HG03045 (cell line): ENCODE measurements around the gene MBD3L3.
"Not testable (repeated sequence)": the region's sequence is repeated elsewhere in the genome, so short reads cannot be mapped to it uniquely, and the experiment has no call there.

Experiments used
- ATAC-seq: cut with Tn5 transposase; IDR thresholded peaks from one replicate; pipeline ENCODE4 v1.9.1; 2021; ENCODE audit warnings: mild to moderate bottlenecking, moderate library complexity; ENCODE audit not compliant: unreplicated experiment

Gene MBD3L3

DNA sequence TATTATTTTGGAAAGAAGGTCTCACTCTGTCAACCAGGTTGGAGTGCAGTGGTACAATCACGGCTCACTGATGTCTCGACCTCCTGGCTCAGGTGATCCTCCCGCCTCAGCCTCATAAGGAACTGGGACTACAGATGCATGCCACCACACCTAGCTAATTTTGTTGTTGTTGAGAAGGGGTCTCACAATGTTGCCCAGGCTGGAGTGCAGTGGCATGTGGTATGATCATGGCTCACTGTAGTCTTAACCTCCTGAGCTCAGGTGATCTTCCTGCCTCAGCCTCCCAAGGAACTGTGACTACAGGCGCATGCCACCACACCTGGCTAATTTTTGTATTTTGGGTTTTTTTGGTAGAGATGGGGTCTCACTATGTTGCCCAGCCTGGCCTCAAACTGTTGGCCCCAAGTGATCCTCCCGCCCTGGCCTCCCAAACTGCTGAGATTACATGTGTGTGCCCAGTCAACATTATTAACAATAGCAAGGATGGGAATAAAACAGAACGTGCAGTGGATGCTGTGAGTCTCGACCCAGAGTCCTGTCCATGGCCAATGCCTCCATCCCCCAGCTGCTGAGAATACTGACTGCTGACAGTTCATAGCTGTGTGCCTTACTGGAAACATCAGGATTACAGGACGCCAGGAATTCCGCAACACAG, 5.4 kb upstream of the MBD3L3 start:
- ATAC-seq: no peak

DNA sequence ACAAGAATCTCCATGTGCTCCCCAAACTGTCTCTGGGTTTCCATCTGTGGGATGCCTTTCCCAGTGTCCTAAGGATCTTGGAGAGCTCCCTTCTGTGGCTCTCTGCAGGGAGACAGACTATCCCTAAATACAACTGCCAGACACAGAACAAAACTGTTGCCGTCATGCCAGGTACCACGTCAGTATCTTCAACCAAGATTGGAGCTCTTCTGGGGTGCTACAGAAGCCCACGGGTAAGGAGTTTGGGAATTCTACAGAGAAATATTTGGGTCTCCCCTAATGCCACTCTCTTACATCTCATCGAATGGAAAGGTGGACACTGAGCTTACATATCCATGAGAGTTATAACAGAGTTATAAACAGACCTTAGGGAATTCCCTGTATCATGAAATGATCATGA, 4.9 kb upstream of the MBD3L3 start:
- no peak for ATAC-seq

DNA sequence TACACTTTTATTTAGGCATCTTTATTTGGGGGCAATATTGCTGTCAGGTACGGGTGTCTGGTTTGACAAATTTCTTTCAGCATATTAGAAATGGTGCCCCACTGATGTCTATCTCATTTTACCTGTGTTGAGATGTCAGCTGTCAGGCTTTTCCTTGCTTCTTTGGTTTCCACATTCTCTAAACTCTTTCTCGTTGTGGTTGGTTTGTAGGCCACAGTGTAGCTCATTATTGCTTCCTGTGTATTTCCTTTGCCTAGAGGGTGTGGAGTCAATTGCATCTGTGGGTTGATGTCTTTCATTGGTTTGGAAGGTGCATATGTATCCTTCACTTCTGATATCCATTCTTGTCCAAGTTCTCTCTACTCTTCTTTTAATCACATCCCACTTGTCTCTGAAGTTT, 1.5 kb upstream of the MBD3L3 start:
- ATAC-seq: not testable (repeated sequence)

DNA sequence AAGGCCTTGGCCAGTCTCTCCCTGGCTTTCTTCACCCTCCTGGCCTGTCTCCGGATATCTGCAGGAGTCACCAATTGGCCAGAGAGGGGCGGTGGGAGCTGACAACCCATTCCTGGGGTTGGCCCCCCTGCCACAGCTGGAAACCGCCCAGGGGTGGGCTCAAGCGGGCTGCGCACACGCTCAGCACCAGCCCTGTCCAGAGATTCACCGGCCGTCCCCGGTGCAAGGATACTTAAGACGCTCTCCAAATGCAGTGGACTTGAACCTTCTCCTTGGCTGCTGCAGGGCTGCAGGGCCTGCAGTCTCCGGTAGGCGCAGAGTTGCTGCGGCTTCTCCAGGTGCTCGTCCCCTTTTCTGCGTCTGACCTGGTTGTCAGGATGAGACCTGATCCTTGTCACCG, 2.1 kb downstream of the MBD3L3 start:
- not testable (repeated sequence) for ATAC-seq

DNA sequence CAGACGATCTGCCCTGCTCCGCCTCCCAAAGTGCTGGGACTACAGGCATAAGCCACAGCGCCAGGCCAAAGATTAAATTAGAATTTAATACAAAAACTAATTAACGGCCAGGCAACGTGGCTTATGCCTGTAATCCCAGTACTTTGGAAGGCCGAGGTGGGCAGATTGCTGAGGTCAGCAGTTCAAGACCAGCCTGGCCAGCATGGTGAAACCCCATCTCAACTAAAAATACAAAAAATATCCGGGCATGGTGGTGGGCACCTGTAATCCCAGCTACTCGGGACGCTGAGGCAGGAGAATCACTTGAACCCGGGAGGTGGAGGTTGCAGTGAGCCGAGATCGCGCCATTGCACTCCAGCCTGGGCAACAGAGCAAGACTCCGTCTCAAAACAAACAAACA, 2.8 kb downstream of the MBD3L3 start:
- ATAC-seq: not testable (repeated sequence)

DNA sequence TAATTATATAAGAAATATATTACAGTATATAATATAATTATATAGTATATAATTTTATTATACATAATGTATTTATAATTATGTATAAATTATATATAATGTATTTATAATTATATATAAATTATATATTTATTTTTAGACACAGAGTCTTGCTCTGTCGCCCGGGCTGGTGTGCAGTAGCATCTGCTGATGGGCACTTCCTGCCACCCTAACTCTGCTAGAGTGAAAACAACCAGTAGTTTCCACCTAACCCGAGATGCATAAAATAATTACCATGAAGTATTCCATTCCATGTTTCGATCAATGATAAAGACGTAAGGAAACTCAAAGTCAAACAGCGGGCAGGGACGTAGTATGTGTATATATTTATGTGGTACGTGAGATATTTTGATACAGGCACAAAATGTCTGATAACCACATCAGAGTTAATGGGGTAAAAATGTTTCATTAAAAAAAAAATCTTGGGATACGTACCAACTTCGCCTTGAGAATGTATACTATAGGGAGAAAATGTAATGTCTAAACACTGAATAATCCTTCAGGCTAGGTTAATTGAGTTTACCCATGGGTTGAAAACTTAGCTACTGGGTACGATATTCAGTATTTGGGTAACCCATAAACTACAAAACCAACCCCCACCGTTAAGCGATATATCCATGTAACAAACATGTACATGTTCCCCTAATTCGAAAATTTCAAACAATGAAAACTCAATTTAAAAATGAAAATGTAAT, 3.7 kb downstream of the MBD3L3 start:
- ATAC-seq: not testable (repeated sequence)

DNA sequence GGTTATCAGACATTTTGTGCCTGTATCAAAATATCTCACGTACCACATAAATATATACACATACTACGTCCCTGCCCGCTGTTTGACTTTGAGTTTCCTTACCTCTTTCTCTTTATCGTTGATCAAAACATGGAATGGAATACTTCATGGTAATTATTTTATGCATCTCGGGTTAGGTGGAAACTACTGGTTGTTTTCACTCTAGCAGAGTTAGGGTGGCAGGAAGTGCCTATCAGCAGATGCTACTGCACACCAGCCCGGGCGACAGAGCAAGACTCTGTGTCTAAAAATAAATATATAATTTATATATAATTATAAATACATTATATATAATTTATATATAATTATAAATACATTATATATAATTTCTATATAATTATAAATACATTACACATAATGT, 5.6 kb downstream of the MBD3L3 start:
- not testable (repeated sequence) for ATAC-seq

GRCh38 chr19:7051421-7051820, 7.1 kb downstream of the MBD3L3 start:
- not testable (repeated sequence) for ATAC-seq

DNA sequence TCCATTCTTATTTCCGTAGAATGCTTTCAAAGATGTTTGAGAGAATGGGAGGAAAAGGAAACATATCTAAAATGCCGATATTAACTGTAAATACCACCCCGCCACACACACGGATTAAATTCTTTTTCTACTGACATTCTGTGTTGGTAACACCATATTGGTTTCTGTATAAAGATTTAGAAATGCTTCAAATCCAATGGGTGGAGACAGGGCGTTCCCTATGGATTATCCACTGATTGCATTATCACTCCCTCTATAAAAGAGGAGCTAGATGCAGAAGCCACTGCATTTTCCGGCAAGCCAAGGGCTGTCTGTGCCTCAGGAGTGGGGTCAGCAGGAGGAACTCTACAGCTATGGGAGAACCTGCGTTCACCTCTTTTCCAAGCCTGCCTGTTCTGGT, 9.5 kb downstream of the MBD3L3 start, which contains the start of gene MBD3L2:
MBD3L2 (plus strand) TSS at position 301 of the 400 bp plus-strand sequence; CDS start at position 354, 53 bp downstream.
- not testable (repeated sequence) for ATAC-seq

DNA sequence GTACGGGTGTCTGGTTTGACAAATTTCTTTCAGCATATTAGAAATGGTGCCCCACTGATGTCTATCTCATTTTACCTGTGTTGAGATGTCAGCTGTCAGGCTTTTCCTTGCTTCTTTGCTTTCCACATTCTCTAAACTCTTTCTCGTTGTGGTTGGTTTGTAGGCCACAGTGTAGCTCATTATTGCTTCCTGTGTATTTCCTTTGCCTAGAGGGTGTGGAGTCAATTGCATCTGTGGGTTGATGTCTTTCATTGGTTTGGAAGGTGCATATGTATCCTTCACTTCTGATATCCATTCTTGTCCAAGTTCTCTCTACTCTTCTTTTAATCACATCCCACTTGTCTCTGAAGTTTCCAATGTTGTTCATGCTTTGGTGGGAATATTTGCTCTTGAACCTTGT, 16.9 kb downstream of the MBD3L3 start:
- not testable (repeated sequence) for ATAC-seq

GRCh38 chr19:7040079-7040478, 18.4 kb downstream of the MBD3L3 start, which contains the start of gene MBD3L4:
MBD3L4 (minus strand) TSS chr19:7040179; CDS start chr19:7040144, 35 bp downstream.
- not testable (repeated sequence) for ATAC-seq

DNA sequence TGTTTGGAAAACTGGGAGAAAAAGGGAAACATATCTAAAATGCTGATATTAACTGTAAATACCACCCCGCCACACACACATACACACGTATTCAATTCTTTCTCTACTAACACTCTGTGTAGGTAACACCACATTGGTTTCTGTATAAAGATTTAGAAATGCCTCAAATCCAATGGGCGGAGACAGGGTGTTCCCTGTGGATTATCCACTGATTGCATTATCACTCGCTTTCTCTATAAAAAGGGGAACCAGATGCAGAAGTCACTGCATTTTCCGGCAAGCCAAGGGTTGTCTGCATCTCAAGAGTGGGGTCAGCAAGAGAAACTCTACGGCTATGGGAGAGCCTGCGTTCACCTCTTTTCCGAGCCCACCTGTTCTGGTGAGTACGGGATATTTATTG, 28.2 kb downstream of the MBD3L3 start, which contains the start of gene MBD3L5:
MBD3L5 (plus strand) TSS at position 301 of the 400 bp plus-strand sequence; CDS start at position 335, 34 bp downstream.
- ATAC-seq: not testable (repeated sequence)

GRCh38 chr19:7028790-7029189, 29.7 kb downstream of the MBD3L3 start:
- not testable (repeated sequence) for ATAC-seq

GRCh38 chr19:7021331-7021730, 37.1 kb downstream of the MBD3L3 start, which contains the start of gene MBD3L2B:
MBD3L2B (minus strand) TSS chr19:7021431; CDS start chr19:7021397, 34 bp downstream.
- not testable (repeated sequence) for ATAC-seq

DNA sequence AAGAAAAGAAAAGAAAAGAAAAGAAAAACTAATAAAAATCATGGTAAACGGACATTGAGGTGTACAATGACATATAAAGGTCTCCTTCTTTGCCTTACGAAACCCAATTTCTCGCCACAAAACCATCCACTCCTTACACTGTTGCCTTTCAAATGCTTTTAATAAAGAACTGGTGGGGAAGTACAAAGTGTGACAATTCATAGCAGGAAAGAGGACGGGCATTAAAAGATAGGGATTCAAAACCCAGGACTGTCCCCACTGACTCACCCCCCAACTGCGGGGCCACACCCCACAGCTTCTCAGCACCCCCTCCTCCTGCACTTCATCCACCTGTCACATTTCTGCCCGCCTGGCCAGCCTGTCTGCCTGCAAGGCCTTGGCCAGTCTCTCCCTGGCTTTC, 39.6 kb downstream of the MBD3L3 start:
- no peak for ATAC-seq

DNA sequence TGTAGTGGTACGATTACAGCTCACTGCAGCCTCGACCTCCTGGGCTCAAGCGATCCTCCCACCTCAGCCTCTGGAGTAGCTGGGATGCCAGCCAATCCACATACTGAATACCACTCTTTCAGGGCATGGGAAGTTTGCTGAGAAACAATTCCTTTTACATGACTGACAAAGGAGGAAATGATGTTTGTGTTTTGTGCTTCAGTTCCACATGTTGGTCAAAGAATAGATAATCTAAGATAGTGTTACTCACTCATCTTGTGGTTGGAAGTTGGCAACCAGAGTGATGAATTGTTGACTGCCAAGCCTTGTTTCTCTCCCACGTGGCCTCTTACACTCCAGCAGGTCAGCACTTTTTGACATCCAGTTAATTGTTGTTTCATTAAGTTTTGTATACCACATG, 44.8 kb downstream of the MBD3L3 start:
- ATAC-seq: no peak

DNA sequence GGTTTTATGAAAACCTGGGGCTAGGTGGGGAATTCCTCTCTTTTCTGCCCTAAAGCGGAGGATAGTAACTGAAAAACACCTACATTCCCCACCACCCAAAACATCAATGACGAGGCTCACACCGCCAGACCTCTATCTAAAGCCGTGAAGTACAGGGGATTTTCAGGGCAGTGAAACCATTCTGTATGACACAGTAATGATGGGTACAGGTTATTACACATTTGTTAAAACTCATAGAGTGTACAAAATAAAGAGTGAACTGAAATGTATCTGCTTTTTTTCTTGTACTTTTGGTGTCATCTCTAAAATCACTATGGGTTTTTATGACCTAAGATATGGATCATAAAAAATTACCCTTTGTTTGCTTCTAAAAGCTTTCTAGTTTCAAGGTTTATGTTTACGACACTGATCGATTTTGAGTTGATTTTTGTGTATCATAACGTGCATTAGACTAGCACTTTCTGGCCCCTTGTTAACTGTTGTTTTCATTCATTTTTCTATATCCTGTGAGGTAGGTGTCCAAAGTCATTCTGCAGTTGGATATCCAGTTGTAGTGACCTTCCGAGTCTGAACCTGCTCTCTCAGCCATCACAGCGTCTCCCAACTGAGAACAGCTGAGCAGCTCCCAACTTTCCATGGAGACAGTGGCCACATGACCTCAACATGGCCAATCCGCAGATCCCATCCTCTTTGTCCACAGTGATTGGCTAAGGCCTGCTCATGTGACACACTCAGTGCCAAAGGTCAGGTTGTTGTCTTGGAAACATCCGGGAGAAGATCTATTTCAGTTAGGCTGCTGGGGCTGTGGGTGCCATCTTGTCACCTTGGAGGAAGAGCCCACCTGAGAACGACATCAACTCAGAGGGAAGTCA, 47.5 kb downstream of the MBD3L3 start:
- ATAC-seq: no peak

GRCh38 chr19:7007859-7008258, 50.6 kb downstream of the MBD3L3 start:
- ATAC-seq: no peak
